Measurements from ENCODE around the gene MBD4. TPM values are rescaled to one million over a fixed set of nuclear protein-coding genes. Genes with fewer than 3 reads are reported as not detected.

The MBD4 gene
- total RNA-seq, 4 donors from 2014 or later, result 11.4 to 38.6 (median 18.8) TPM

DNA sequence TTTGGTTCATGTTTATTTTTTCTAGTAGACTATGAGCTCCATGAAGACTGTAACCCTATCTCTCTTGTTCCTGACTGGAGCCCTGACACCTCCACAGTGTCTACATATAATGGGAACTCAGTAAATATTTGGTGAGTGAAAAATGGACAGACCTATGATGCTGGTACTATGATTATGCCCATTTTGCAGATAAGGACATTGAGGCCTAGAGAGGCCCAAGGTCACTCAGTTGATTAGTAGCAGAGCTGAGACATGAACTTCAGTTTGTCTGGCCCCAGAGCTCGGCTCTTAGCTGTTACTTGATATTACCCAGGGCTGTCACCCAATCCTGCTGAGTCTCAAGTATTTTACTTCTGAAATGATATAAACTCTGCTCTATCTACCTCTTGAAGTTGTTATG, 16.9 kb downstream of the MBD4 start:
- no peak overlapping the region for H3K27ac ChIP-seq
- 80 to 88% methylated on average over 1 of the region's 1 CpG for WGBS, 2 donors (ENCODE audit: low coverage in 1 of 2)
- H3K4me1 ChIP-seq, result peaks cover 0 to 8% (median under 1%) of the 10 kb centered on the region in 3 donors
- ATAC-seq, result no peak
- no peak overlapping the region for H3K4me3 ChIP-seq
- H3K36me3 ChIP-seq, result no peaks in the 10 kb centered on the region
- H3K27me3 ChIP-seq, result peaks cover 3% of the 10 kb centered on the region
- no peak for TF ChIP-seq EP300 (IDR thresholded peaks at IDR 0.05)
- TF ChIP-seq, protein P1, sequence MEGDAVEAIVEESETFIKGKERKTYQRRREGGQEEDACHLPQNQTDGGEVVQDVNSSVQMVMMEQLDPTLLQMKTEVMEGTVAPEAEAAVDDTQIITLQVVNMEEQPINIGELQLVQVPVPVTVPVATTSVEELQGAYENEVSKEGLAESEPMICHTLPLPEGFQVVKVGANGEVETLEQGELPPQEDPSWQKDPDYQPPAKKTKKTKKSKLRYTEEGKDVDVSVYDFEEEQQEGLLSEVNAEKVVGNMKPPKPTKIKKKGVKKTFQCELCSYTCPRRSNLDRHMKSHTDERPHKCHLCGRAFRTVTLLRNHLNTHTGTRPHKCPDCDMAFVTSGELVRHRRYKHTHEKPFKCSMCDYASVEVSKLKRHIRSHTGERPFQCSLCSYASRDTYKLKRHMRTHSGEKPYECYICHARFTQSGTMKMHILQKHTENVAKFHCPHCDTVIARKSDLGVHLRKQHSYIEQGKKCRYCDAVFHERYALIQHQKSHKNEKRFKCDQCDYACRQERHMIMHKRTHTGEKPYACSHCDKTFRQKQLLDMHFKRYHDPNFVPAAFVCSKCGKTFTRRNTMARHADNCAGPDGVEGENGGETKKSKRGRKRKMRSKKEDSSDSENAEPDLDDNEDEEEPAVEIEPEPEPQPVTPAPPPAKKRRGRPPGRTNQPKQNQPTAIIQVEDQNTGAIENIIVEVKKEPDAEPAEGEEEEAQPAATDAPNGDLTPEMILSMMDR (IDR thresholded peaks at IDR 0.05), result no peak
- TF ChIP-seq POLR2A (IDR thresholded peaks at IDR 0.05), result no peak
- no peak for TF ChIP-seq POLR2AphosphoS5 (IDR thresholded peaks at IDR 0.05)
- no peaks in the 10 kb centered on the region for H3K9me3 ChIP-seq

DNA sequence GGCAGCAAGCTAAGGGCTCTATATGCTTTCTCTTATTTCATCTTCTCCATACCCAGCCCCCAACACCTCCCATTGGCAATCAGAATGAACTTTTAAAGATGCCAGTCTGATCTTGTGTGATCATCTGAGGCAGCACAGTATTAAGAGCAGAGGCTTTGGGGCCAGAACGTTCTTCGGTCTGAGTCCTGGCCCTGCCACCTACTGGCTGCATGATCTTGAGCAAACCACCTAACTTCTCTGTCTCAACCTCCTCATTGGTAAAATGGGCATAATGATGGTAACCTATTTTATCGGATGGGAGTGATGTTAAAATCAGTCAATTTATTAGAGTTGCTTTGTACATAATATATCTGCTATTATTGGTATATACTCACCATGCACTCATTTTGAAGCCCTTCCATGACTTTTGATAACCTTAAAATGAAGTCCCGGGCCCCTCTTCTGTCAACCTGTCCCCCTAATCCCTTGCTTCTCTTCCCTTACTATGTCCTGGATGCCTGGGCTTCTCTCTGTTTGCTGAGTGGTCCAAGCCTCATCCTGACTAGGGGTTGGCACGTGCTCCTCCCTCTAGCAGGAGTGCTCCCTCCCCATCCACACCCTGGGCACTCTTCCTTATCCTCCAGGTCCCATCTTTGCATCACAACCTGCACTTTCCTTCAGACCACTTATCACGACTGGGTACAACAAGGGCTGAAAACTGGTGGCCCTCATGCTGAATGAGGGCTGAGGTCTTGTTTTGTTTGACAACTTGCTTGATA, 17.6 kb downstream of the MBD4 start:
- 61 to 81% methylated on average over 5 to 6 of the region's 6 CpGs for WGBS, 2 donors (ENCODE audit: low coverage in 1 of 2)
- Histone ChIP-seq H3K27me3 (peaks cover 3% of the 10 kb centered on the region), H3K4me3 (no peak overlapping the region), H3K9me3 (no peaks in the 10 kb centered on the region), H3K36me3 (no peaks in the 10 kb centered on the region), H3K4me1 (peaks cover 0 to 9% (median 0%) of the 10 kb centered on the region in 3 donors), H3K27ac (no peak overlapping the region)
- TF ChIP-seq EP300 (IDR thresholded peaks at IDR 0.05) (no peak), POLR2A (IDR thresholded peaks at IDR 0.05) (no peak), POLR2AphosphoS5 (IDR thresholded peaks at IDR 0.05) (no peak)
- TF ChIP-seq, protein P1 (IDR thresholded peaks at IDR 0.05), result no peak
- no peak for ATAC-seq

DNA sequence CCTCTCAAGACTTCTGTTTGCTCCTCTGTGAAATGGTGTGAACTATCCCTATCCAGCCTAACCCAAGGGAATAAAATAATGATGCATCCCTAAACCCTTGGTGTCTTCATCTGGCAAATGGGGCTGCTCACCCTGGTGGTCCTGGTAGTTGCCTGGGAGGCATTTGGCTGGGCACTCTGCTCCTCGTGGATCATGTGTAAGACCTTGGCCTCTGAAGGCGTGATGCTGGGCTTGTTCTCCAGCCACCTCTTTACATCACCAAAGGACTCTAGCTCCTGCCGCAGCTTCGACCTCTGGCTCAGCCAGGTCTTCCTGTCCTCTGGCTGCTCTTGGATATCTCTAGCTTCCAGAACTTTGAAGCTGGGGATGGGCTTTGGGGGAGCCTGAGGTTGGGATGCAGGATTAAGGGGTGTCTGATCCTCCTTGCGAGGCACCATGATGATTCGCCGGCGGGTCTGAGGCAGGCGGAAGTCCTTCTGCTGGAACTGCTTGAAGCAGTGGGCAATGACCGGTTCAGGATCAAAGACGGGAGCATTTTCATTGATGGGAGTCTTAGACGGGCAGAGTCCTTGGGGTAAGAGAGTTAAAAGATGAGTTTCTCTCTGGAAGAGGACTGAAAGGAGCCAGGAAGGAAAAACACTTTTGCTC, 18.4 kb downstream of the MBD4 start:
- no peaks in the 10 kb centered on the region for H3K9me3 ChIP-seq
- H3K4me3 ChIP-seq, result no peak overlapping the region
- peaks cover 0 to 9% (median 0%) of the 10 kb centered on the region in 3 donors for H3K4me1 ChIP-seq
- TF ChIP-seq, protein P1 (IDR thresholded peaks at IDR 0.05), result no peak
- TF ChIP-seq POLR2A (IDR thresholded peaks at IDR 0.05) (no peak), POLR2AphosphoS5 (IDR thresholded peaks at IDR 0.05) (no peak), EP300 (IDR thresholded peaks at IDR 0.05) (no peak)
- peaks cover 3% of the 10 kb centered on the region for H3K27me3 ChIP-seq
- ATAC-seq, result no peak
- 94% methylated on average over 9 of the region's 12 CpGs; no CpG with 5 or more reads in 1 of the 2 donors for WGBS, 2 donors (ENCODE audit: low coverage in 1 of 2)
- H3K36me3 ChIP-seq, result no peaks in the 10 kb centered on the region
- no peak overlapping the region for H3K27ac ChIP-seq

DNA sequence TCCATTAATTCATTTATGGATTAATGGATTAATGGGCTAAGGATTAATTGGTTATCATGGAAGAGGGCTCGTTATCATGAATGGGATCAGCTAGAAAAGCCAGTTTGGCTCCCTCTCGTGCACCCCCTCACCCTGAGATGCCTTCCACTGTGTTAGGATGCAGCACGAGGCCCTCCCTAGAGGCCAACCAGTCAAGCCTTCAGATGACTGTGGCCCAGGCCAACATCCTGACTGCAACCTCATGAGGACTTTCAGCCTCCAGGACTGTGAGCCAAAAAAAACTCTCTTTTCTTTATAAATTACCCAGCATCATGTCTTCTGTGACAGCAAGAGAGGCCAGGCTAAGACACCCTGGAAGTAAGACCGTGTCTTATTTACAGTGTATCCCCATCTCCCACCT, 20.3 kb downstream of the MBD4 start:
- TF ChIP-seq, protein P1 (IDR thresholded peaks at IDR 0.05), result no peak
- TF ChIP-seq POLR2A (IDR thresholded peaks at IDR 0.05) (no peak), POLR2AphosphoS5 (IDR thresholded peaks at IDR 0.05) (no peak), EP300 (IDR thresholded peaks at IDR 0.05) (no peak)
- H3K4me3 ChIP-seq, result no peak overlapping the region
- H3K27ac ChIP-seq, result no peak overlapping the region
- H3K36me3 ChIP-seq, result no peaks in the 10 kb centered on the region
- ATAC-seq, result no peak
- peaks cover 0 to 9% (median 0%) of the 10 kb centered on the region in 3 donors for H3K4me1 ChIP-seq
- 75 to 83% methylated on average over 2 to 4 of the region's 4 CpGs for WGBS, 2 donors (ENCODE audit: low coverage in 1 of 2)
- no peaks in the 10 kb centered on the region for H3K9me3 ChIP-seq
- no peaks in the 10 kb centered on the region for H3K27me3 ChIP-seq
